H1 (cell line): ENCODE measurements around the gene PTPRF. TPM values are rescaled to one million over a fixed set of nuclear protein-coding genes. Genes with fewer than 3 reads are reported as not detected.

Experiments
- CTCF ChIA-PET: fragments of 300-600 bp; sonication (Branson Sonifier 250); formaldehyde crosslinking; loops from one replicate; lab custom pipeline; 2021; ENCODE audit not compliant: partially characterized antibody; lab: Charles Lee
- POLR2A ChIA-PET: fragments of 300-600 bp; sonication (Branson Sonifier 250); formaldehyde crosslinking; loops from one replicate; lab custom pipeline; 2021; ENCODE audit warnings: inconsistent platforms; ENCODE audit not compliant: partially characterized antibody; lab: Charles Lee
- DNase-seq, 2 experiments: peaks; one replicate each; pipeline versions ENCODE4 v3.0.0 to v3.0.0-alpha.2; 2010 to 2022; ENCODE audit warnings: low spot score in 2 of 2, low read depth in 1 of 2, mixed read lengths in 1 of 2
- FAIRE-seq: peaks from 2 replicates; lab custom pipeline; 2011; peaks lifted over from hg19 to GRCh38; lab: Jason Lieb, UNC
- H2AFZ ChIP-seq: 2 replicates; pipeline ENCODE4 v1.8.1; 2012; ENCODE audit warnings: low read length, inconsistent platforms
- H2AK5ac ChIP-seq: 2 replicates; pipeline ENCODE4 v1.6.1; 2013; ENCODE audit warnings: low read depth, low read length
- H2BK120ac ChIP-seq: replicated peaks from 2 replicates; pipeline ENCODE3; 2013; ENCODE audit warnings: low read depth, low read length, inconsistent platforms
- H2BK12ac ChIP-seq: 2 replicates; pipeline ENCODE4 v1.6.1; 2013; ENCODE audit warnings: low read depth, low read length
- H2BK15ac ChIP-seq: 2 replicates; pipeline ENCODE4 v1.6.1; 2013; ENCODE audit warnings: low read length
- H2BK20ac ChIP-seq: 2 replicates; pipeline ENCODE4 v1.6.1; 2013; ENCODE audit warnings: low read length
- H2BK5ac ChIP-seq: 2 replicates; pipeline ENCODE4 v1.6.1; 2013; ENCODE audit warnings: low read depth, low read length
- H3K14ac ChIP-seq: 2 replicates; pipeline ENCODE4 v1.6.1; 2013; ENCODE audit warnings: inconsistent platforms; ENCODE audit not compliant: insufficient read length
- H3K18ac ChIP-seq: 2 replicates; pipeline ENCODE4 v1.6.1; 2013; ENCODE audit warnings: low read length; ENCODE audit errors: extremely low read depth
- H3K23ac ChIP-seq: 2 replicates; pipeline ENCODE4 v1.6.1; 2013; ENCODE audit warnings: inconsistent platforms; ENCODE audit not compliant: insufficient read length
- H3K23me2 ChIP-seq: 2 replicates; pipeline ENCODE4 v1.6.1; 2013; ENCODE audit warnings: low read depth, low read length
- H3K27ac ChIP-seq: 2 replicates; pipeline ENCODE4 v1.6.1; 2011; ENCODE audit warnings: low read depth, low read length, inconsistent platforms
- H3K27me3 ChIP-seq, 4 experiments: replicated peaks in 1 of 4; 1 replicate in 1 of 4; 2 replicates in 3 of 4; pipeline versions ENCODE4 v1.6.1 to v1.8.1; 2011 to 2013; ENCODE audit warnings: low read length in 3 of 4, mild to moderate bottlenecking in 3 of 4, inconsistent platforms in 2 of 4, mixed read lengths in 2 of 4, moderate library complexity in 1 of 4; ENCODE audit not compliant: control insufficient read depth in 3 of 4, insufficient read depth in 3 of 4; ENCODE audit errors: extremely low read depth in 1 of 4
- H3K36me3 ChIP-seq, 4 experiments: 2 replicates each; pipeline versions ENCODE4 v1.6.1 to v1.8.1; 2011 to 2013; ENCODE audit warnings: mild to moderate bottlenecking in 4 of 4, low read length in 3 of 4, moderate library complexity in 2 of 4, control low read depth in 1 of 4, inconsistent platforms in 1 of 4; ENCODE audit not compliant: insufficient read depth in 4 of 4, control insufficient read depth in 2 of 4
- H3K4ac ChIP-seq: replicated peaks from 2 replicates; pipeline ENCODE3; 2013; ENCODE audit warnings: low read length, low read depth, mixed read lengths, inconsistent platforms; ENCODE audit not compliant: insufficient read length
- H3K4me1 ChIP-seq, 4 experiments: replicated peaks in 1 of 4; 1 replicate in 1 of 4; 2 replicates in 3 of 4; pipeline versions ENCODE4 v1.6.1 to v1.8.1; 2011 to 2013; ENCODE audit warnings: low read length in 3 of 4, inconsistent platforms in 2 of 4, mixed read lengths in 1 of 4; ENCODE audit not compliant: insufficient read depth in 4 of 4, control insufficient read depth in 3 of 4
- H3K4me2 ChIP-seq, 2 experiments: 2 replicates each; pipeline versions ENCODE4 v1.6.1 to v1.8.1; 2011 to 2013; ENCODE audit warnings: low read depth in 2 of 2, low read length in 2 of 2, control low read depth in 1 of 2, inconsistent platforms in 1 of 2, mild to moderate bottlenecking in 1 of 2; ENCODE audit not compliant: insufficient read depth in 1 of 2
- H3K4me3 ChIP-seq, 4 experiments: fragments of 200-600, 300-600 bp in 1 of 4; sonication (generic), shearing (Covaris generic), sonication (Bioruptor Twin) in 1 of 4; 2 replicates each; pipeline versions ENCODE4 v1.5.1 to v1.8.1; 2011 to 2016; ENCODE audit warnings: low read length in 4 of 4, low read depth in 3 of 4, control low read depth in 2 of 4, inconsistent platforms in 2 of 4, mild to moderate bottlenecking in 2 of 4, mixed read lengths in 1 of 4, moderate library complexity in 1 of 4; ENCODE audit not compliant: insufficient read depth in 2 of 4; ENCODE audit errors: extremely low read depth in 1 of 4
- H3K56ac ChIP-seq: replicated peaks from 2 replicates; pipeline ENCODE3; 2013; ENCODE audit warnings: low read depth, mild to moderate bottlenecking, mixed read lengths, low read length, inconsistent platforms; ENCODE audit not compliant: insufficient read length
- H3K79me1 ChIP-seq: 2 replicates; pipeline ENCODE4 v1.6.1; 2013; ENCODE audit warnings: low read depth, low read length, control low read depth
- H3K79me2 ChIP-seq, 2 experiments: 2 replicates each; pipeline versions ENCODE4 v1.6.1 to v1.8.1; 2012 to 2013; ENCODE audit warnings: low read length in 2 of 2, mild to moderate bottlenecking in 2 of 2, inconsistent platforms in 1 of 2; ENCODE audit not compliant: insufficient read depth in 2 of 2, control insufficient read depth in 1 of 2
- H3K9ac ChIP-seq, 4 experiments: replicated peaks in 1 of 4; 1 replicate in 1 of 4; 2 replicates in 3 of 4; pipeline versions ENCODE4 v1.6.1 to v1.8.1; 2011 to 2013; ENCODE audit warnings: low read depth in 3 of 4, low read length in 3 of 4, control low read depth in 2 of 4, mild to moderate bottlenecking in 2 of 4, moderate library complexity in 2 of 4, inconsistent platforms in 1 of 4; ENCODE audit errors: extremely low read depth in 1 of 4
- H3K9me3 ChIP-seq, 2 experiments: 2 replicates each; pipeline versions ENCODE4 v1.6.1 to v1.8.1; 2012 to 2013; ENCODE audit warnings: mild to moderate bottlenecking in 2 of 2, moderate library complexity in 2 of 2, control low read depth in 1 of 2, inconsistent platforms in 1 of 2, low read depth in 1 of 2, low read length in 1 of 2, mixed read lengths in 1 of 2; ENCODE audit not compliant: insufficient read depth in 2 of 2
- H4K20me1 ChIP-seq, 2 experiments: replicated peaks in 1 of 2; 2 replicates each; pipeline versions ENCODE3 to v1.8.1; 2011 to 2013; ENCODE audit warnings: inconsistent platforms in 2 of 2, low read length in 2 of 2, mild to moderate bottlenecking in 1 of 2; ENCODE audit not compliant: insufficient read depth in 2 of 2, control insufficient read depth in 1 of 2
- H4K5ac ChIP-seq: 2 replicates; pipeline ENCODE4 v1.6.1; 2013; ENCODE audit warnings: low read length, low read depth, mixed read lengths, inconsistent platforms; ENCODE audit not compliant: insufficient read length
- H4K8ac ChIP-seq: 2 replicates; pipeline ENCODE4 v1.8.0; 2013; ENCODE audit warnings: mild to moderate bottlenecking, moderate library complexity, low read length, inconsistent platforms; ENCODE audit not compliant: insufficient read depth; ENCODE audit errors: extremely low read depth
- H4K91ac ChIP-seq: replicated peaks from 2 replicates; pipeline ENCODE3; 2013; ENCODE audit warnings: low read length, mixed read lengths, inconsistent platforms; ENCODE audit not compliant: insufficient read length
- RAD21 ChIP-seq, 2 experiments: IDR thresholded peaks in 1 of 2; conservative IDR thresholded peaks in 1 of 2; 2 replicates each; pipeline ENCODE4 v1.6.1; 2011; ENCODE audit warnings: low read depth in 2 of 2, low read length in 2 of 2, improper control_type of control experiment in 1 of 2, inconsistent platforms in 1 of 2, mild to moderate bottlenecking in 1 of 2, moderate library complexity in 1 of 2
- TAF7 ChIP-seq: optimal IDR thresholded peaks from 2 replicates; pipeline ENCODE3; 2011; ENCODE audit warnings: low read depth, mild to moderate bottlenecking, inconsistent platforms, low read length, moderate library complexity, borderline replicate concordance
- WGBS, 2 experiments: shearing (Covaris generic) in 1 of 2; methylation state at CpG; one replicate each; pipeline versions ENCODE4 v1.1.6 to v1.1.7; 2013 to 2015; ENCODE audit warnings: low lambda C conversion rate in 2 of 2, mixed read lengths in 2 of 2, inconsistent platforms in 1 of 2, low coverage in 1 of 2, missing lambda C conversion rate in 1 of 2; ENCODE audit not compliant: insufficient replicate concordance in 2 of 2, insufficient coverage in 1 of 2, insufficient read length in 1 of 2; ENCODE audit errors: extremely low coverage in 1 of 2, missing lambda C conversion rate in 1 of 2; 5-methylcytosine and 5-hydroxymethylcytosine counted together
- polyA plus RNA-seq, 7 experiments: library from polyadenylated mRNA; depleted of rRNA in 3 of 7; stranded (reverse) in 5 of 7; unstranded in 2 of 7; fragments of >200 nt in 5 of 7; fragments of 200-250 nt in 2 of 7; gene quantifications; 1 replicate in 5 of 7; 2 replicates in 1 of 7; 4 replicates in 1 of 7; pipeline versions ENCODE4 v1.2.1 to v1.2.3, GENCODE V29; 2011 to 2013; ENCODE audit warnings: missing spikeins in 2 of 7, mixed read lengths in 2 of 7
- total RNA-seq: library from RNA; stranded (reverse); fragmentation: NEBNext Ultra II Directional; extraction: Animal tissue kit (Norgen Biotek cat#: 25700); gene quantifications from 2 replicates; pipeline ENCODE4 v1.2.1, GENCODE V29; 2021

PTPRF gene
- total and polyA plus RNA-seq, 2 of the 8 experiments (the other 6 are each of a cell fraction or from before 2014, with no cell fraction given), result 136 to 231 TPM

- Histone ChIP-seq H3K4me2 (no peak overlapping the region), H4K5ac (no peak overlapping the region), H3K9me3 (no peaks in the 10 kb centered on the region), H3K23me2 (no peaks in the 10 kb centered on the region), H3K4me1 (no peaks in the 10 kb centered on the region), H2AFZ (no peak overlapping the region), H3K36me3 (peaks cover 23 to 46% (median 42%) of the 10 kb centered on the region in 4 experiments), H3K23ac (no peak overlapping the region), H2BK120ac (no peak overlapping the region), H3K9ac (no peak overlapping the region), H2BK12ac (no peak overlapping the region), H3K18ac (no peak overlapping the region), H2BK20ac (no peak overlapping the region), H3K56ac (no peak overlapping the region), H3K79me1 (no peaks in the 10 kb centered on the region), H3K79me2 (no peaks in the 10 kb centered on the region), H4K91ac (no peak overlapping the region), H3K14ac (no peak overlapping the region), H4K8ac (no peak overlapping the region), H2AK5ac (no peak overlapping the region), H3K4me3 (no peak overlapping the region), H3K4ac (no peak overlapping the region), H2BK15ac (no peak overlapping the region), H3K27ac (no peak overlapping the region), H3K27me3 (no peaks in the 10 kb centered on the region), H2BK5ac (no peak overlapping the region), H4K20me1 (peaks cover 0 to 7% of the 10 kb centered on the region in 2 experiments)
- 90% methylated on average over 7 of the region's 7 CpGs; no CpG with 5 or more reads in 1 of the 2 experiments for WGBS, 2 experiments
- DNase-seq (no peak), FAIRE-seq (no peak)
- ChIA-PET POLR2A (no interaction called here), CTCF (interaction anchor here (1.0 to 1.2 kb wide), 2 partner anchors 11 to 62 kb away, joined by 3 read pairs; no protein-coding TSS in a partner anchor)
- TF ChIP-seq RAD21 (IDR thresholded peaks at IDR 0.05 in 1 of 2, conservative IDR thresholded peaks at IDR 0.05 in 1 of 2; ENCODE audit: low read depth in 2 of 2, low read length in 2 of 2) (peak in 1 of 2 experiments; percentile 16; a peak in 1 of 4 replicates), TAF7 (no peak)
Observed at GRCh38 chr1:43611950-43612349, 81.3 kb downstream of the PTPRF start.
